Sigmoid colon (tissue), 4 donors: ENCODE results near the gene PSMD13.

ENCODE experiments used
- POLR2AphosphoS5 ChIP-seq, 4 donors: sonication (generic); formaldehyde crosslinking; IDR thresholded peaks; one replicate each; pipeline ENCODE4 v1.6.1; 2017; ENCODE audit warnings: antibody characterized with exemption in 4 of 4
- TF ChIP-seq, protein P1 (sequence below), 4 experiments: fragments of 450-650 bp in 3 of 4; fragments of 200-600 bp in 1 of 4; IDR thresholded peaks; one replicate each; pipeline ENCODE4 v1.5.1; 2016 to 2019; ENCODE audit warnings: antibody characterized with exemption in 4 of 4, mild to moderate bottlenecking in 3 of 4, moderate library complexity in 2 of 4

DNA sequence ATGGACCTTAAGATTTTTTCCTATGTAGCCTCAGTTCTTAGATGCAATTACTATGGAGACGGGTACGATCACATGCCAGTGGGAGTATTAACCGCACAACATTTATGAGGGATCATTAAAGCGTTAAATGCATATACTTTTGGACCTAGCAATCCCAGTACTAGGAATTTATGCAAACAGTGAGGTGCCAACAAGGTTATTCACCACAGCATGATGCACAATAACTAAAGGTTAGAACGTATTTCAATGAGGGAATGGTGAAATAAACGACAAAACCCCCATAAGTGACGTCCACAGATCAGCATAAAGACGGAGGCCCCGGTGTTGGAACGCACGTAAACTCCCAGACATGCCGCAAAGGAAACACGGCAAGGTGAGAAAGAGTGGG lies 1.2 kb upstream of the PSMD13 start:
- TF ChIP-seq, protein P1, sequence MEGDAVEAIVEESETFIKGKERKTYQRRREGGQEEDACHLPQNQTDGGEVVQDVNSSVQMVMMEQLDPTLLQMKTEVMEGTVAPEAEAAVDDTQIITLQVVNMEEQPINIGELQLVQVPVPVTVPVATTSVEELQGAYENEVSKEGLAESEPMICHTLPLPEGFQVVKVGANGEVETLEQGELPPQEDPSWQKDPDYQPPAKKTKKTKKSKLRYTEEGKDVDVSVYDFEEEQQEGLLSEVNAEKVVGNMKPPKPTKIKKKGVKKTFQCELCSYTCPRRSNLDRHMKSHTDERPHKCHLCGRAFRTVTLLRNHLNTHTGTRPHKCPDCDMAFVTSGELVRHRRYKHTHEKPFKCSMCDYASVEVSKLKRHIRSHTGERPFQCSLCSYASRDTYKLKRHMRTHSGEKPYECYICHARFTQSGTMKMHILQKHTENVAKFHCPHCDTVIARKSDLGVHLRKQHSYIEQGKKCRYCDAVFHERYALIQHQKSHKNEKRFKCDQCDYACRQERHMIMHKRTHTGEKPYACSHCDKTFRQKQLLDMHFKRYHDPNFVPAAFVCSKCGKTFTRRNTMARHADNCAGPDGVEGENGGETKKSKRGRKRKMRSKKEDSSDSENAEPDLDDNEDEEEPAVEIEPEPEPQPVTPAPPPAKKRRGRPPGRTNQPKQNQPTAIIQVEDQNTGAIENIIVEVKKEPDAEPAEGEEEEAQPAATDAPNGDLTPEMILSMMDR (IDR thresholded peaks at IDR 0.05) = no peak
- TF ChIP-seq POLR2AphosphoS5 (IDR thresholded peaks at IDR 0.05) = no peak
